NCI-H1048 (cell line): ENCODE measurements around the gene ELL.
"Not testable (repeated sequence)": the region's sequence is repeated elsewhere in the genome, so short reads cannot be mapped to it uniquely, and the experiment has no call there.

Experiments used
- DNase-seq: peaks from one replicate; lab custom pipeline; 2025; lab: John Stamatoyannopoulos, UW

ELL gene

DNA sequence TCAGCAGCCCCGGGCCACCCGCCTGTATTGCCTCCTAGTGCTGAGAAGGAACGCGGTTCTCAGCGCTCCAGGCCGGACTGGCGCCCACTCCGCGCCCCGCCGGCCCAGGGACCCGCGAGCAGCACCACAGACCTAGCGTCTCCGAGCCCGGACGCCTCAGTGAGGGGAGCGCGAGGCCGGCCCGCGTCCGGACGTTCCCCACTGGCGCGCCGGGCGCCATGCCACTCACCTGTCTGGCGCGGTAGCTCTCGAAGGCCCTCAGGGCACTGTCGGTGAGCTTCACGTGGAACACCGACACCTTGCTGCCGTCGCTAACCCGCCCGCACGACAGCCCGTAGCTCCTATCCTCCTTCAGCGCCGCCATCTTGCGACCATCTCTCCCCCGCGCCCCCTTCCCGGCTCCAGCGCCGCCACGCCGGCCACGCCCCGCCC, at the start of gene ELL:
Gene ELL (minus strand): TSS at position 379 of the 432 bp plus-strand sequence. CDS start 15 bp downstream, at position 364.
- DNase-seq, result no peak

DNA sequence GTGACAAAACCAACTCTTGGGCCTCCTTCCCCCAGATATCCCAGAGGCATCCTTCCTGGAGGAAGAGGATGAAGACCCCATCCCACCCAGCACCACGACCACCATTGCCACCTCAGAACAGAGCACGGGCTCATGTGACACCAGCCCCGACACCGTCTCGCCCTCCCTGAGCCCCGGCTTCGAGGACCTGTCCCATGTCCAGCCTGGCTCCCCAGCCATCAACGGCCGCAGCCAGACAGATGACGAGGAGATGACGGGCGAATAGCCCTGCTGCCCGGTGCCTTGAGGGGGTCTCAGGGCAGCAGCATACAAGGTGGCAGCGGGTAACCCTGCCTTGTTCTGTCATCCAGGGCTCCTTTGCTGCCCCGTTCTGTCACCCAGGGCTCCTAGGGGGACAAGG, 46.5 kb upstream of the ELL start:
- no peak for DNase-seq

DNA sequence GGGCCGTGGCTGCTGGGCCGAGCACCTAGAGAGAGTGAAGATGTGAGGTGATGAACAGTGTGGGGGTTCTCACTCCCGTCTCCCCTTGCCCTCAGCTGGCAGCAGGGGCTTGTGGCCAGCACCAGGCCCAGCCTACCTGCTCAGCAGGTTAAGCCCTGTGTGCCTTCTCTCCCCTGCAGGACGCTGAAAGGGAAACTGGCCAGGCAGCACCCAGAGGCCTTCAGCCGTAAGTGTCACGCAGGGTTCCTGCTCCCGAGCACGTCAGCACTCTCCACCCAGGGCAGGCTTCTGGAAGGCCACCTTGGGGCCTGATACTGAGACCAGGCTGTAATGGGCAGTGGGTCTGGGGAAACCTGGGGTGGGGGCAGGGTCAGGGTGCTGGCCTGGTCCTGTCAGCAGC, 45.1 kb upstream of the ELL start:
- no peak for DNase-seq

DNA sequence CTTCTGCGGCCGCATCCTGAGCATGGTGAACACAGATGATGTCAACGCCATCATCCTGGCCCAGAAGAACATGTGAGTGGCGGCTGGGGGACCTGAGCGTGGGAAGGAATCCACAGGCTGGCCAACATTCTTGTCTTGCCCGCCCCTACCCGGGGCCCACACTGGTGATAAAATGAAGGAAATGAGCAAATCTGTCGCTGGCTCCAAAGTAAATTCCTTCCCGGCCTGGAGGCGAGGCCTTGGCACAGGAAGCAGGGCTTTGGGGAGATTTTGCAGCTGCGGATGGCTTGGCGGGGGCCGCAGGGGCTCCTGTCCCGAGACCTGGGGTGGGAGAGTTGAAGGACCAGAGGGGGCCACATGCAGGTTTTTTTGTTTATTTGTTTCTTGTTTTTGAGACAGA, 40.2 kb upstream of the ELL start:
- DNase-seq, result no peak

DNA sequence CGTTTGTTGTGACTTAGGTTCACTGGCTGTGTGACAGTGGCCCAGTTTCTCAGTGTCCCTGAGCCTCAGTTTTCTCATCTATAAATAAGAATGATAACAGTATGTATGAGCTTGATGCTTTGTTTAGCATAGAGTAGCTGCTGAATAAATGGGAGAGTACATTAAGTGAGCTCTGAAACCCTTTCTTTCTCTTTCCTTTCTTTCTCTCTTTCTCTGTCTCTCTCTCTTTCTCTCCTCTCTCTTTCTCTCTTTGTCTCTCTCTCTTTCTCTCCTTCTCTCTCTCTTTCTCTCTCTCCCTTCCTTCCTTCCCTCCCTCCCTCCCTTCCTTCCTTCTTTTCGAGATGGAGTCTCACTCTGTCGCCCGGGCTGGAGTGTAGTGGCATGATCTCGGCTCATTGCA, 37.8 kb upstream of the ELL start:
- no peak for DNase-seq

DNA sequence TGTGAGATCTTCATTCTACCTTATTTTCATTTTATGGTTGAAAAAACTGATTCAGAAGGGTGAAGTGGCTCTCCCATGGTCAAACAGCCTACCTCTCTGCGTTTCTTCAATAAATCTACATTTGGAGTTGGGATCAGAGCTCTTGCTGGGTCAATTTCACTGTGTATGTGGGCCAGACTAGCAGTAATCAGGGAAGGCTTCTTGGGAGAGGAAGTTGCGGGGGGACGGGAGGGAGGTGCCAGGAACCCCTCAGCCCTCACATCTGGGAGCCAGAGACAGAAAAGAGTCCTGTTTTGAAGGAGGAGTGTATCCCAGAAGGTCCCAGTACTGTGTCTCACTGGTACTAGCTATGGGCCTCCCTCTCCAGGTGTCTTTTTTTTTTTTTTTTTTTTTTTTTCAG, 36.7 kb upstream of the ELL start:
- DNase-seq, result no peak

DNA sequence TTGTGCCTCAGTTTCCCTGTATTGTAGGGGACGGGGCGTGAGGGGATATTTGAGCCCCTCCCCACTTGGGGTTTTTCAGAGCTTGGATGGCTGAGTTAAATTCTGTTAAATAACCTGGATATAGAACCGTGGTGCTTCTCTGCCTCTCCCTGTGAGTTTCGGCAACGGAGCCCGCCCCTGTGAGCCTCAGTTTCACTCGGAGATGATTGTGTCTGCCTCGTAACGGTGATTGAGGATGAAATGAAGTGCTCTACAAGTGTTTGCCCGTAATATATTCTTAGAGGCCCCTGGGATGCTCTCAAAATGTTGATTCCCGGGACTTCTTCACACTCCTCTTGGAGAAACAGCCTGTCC, 36.3 kb upstream of the ELL start:
- no peak for DNase-seq

DNA sequence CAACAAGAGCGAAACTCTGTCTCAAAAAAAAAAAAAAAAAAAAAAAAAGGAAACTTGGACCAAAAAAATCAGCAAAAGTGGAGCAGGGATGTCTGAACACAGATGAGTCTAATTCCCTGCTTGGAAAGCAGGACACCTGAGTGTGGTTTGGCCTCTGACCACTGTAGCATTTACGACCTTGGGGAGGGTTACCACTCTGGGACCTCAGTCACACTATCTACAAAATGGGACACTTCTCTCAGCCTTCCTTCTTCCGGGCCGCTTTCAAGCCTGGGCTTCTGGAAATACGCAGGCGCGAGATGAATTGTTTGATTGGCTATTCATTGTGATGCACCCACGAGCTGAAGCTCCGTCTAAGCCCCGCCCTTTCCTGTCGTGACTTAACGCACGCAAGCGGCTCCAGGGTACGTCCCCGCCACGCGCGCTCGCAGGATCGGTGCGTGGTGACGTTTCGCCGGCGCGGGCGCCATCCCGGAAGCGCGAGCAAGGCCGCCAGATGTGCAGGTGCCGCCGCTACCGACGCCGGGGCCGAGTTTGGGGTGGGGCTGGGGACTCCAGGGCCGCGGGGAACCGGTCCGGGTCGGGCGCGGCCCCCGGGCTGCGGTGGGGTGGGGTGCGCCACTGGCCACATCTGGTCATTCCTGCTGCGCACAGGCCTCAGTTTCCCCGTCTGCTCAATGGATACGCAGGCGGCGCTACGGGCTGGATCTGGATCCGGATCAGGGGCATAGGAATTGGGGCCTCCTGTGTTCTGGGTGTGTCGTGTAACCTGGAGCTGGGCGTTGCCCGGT, 35.7 kb upstream of the ELL start, which contains the start of gene KXD1:
Gene KXD1 (plus strand): TSS at position 460 of the 791 bp plus-strand sequence. CDS start 4,187 bp downstream, outside the sequence.
- DNase-seq, result peak; percentile 94

DNA sequence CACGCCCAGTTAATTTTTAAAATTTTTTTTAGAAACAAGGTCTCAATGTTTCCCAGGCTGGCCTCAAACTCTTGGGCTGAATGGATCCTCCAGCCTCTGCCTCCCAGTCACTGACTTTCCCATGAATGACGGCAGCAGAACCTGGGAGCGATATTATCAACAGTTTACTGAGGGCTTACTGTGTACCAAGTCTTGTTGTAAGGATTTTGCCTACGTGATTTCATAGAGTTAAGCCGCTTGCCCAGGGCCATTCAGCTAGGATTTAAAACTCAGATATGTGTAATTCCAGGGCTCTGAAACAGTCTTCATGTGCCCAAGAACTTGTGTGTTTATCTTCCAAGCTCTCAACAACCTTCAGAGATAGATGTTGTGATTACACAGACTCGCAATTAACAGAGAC, 29.8 kb upstream of the ELL start:
- DNase-seq, result no peak

DNA sequence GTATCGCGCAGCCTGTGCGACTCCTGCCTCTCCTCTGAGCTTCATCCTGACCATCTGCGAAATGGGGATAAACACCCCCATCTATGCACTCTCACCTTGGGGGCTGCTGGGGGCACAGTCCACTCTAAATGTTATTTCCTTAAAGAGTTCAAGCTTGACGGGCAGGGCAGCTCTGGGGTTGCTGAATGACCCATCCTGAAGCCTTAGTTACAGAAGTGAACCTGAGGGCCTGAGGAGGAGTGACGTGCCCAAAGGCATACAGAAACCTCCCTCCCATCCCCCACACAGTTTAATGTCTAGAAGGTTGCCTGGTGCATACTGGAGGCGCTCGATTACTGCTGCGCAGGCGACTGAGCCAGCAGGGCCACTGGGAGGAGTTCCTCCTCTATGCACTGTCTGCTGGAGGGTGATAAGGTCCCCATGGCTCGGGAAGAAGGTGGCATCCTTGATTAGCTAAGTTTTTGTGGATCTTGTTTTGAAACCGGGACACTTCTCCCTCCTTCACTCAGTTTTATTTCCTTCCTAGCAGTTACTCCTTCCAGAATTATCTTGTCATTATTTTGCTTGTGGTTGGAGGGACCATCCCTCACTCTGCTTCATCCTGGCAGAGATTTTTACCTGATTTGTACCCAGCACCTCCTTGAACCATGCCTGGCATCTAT, 22.1 kb upstream of the ELL start:
- no peak for DNase-seq

DNA sequence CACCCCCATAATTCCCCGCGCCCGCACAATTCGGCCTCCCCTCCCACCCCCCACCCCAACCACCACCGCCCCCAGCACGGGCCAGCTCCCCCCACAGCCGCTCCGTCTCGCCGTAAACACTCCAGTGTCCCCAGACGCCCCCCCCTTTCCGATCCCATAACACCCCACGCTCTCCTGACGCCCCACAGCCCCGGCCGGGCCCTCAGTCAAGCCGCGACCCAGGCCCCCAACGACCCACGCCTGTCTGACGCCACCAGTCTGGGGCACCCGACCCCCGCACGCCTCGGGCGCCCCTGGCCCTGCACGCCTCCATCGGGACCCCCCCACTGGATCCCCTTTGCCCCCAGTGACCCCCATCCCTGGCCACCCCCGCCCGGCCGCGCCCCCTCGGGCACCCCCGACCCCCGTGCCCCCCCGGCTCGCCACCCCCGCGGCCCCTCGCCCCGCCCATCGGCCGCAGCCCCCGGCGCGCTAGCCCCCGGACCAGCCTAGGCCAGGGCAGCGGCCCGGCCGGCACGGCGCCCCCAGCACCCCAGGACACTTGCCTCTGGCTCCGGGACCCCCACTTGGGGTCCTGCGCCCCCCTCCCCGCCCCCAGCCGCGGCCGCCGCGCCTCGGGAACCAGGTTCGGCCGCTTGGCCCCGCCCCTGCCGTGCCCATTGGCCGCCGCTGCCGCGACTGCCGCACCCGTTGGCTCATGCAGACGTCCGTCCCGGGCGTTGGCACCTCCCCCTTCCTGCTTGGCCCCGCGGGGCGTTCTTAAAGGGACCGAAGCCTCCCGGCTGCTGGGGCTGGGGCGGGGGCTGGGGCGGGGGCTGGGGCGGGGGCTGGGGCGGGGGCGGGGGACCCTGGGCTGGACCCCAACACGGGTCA, 21.3 kb upstream of the ELL start, which contains the start of gene FKBP8:
Gene FKBP8 (minus strand): TSS at position 633 of the 873 bp plus-strand sequence. CDS start 1,603 bp downstream, outside the sequence.
- DNase-seq, result peak; percentile 56

DNA sequence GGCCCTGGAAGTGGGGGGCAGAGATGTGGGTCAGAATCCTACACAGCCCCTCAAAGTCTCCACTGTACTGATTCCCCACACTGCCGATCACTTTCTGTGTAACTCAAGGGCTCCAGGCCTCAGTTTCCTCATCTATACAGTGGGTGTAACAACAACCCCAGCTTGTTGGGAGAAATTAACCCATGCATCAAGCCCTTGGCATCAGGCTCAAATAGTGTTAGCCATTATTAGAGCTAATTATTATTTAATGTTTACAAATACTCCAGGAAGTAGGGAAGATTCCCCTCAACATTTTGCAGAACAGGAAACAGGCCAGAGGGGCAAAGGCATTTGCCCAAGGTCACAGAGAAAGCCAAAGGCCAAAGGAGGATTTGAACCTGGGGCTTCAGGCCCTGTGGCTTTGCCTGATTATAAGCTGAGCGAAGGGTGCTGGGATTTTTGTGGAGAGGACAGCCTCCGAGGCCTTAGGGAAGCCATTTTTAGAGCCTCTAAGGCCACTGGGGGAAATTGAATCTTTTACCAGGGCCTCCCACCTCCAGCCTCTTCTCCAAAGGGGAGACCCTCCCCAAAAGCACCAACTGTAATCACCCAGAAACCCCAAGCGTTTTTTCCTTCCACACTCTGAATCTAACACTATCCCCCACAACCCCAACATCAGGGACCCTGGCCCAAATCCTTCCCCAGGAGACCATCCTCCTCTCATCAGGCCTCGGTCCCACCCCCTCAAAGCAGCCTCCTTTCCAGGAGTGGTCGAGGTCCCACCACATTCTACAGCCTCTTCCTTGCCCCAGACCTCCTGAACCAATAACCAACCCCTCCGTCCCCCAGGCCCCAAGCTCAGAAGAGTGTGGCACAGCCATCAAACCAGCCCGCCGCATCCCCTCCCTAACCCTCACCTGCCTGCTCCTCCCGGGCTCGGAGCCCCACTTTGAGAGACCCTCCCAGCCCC, 20.4 kb upstream of the ELL start:
- no peak for DNase-seq

DNA sequence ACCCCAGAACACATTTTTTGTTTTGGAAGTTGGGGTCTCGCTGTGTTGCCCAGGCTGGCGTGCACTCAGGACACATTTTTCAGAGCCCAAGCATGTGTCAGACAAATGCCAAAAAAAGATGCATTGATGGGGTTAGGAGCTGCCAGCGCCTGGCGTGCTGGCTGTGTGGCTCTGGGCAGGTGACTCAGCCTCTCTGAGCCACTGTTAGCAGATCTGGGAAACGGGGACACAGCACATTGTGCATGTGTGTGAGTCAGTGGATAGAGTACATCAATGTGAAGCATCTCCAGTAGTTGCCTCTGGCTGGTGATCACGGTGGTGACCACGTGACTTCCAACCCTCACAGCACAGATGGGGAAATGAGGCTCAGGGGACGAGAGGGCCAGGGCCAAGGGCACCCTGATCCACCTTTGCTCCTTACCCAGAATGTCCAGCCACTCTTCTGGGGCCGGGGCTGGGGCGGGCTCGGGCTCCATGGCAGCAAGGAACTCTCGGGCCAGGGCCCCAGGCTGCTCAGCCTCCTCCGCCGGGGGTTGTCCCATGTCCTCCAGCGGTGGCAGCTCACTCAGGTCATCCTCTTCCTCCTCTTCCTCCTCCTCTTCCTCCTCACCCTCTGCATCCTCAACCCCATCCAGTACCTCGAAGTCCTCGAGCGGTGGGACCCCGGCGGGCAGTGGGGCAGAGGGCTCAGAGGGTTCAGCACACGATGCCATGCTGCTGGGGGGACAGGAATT, 19.6 kb upstream of the ELL start:
- no peak for DNase-seq

DNA sequence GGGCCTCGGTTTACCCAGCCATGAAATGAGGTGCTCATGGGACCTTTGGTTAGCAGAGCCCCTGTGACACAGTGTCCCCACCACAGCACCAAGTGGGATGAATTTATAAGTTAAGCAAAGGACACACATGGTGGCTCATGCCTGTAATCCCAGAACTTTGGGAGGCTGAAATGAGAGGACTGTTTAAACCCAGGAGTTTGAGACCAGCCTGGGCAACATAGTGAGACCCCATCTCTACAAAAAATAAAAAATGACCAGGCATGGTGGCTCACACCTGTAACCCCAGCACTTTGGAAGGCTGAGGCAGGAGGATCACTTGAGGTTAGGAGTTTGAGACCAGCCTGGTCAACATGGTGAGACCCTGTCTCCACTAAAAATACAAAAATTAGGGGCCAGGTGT, 18.3 kb upstream of the ELL start:
- DNase-seq, result not testable (repeated sequence)

DNA sequence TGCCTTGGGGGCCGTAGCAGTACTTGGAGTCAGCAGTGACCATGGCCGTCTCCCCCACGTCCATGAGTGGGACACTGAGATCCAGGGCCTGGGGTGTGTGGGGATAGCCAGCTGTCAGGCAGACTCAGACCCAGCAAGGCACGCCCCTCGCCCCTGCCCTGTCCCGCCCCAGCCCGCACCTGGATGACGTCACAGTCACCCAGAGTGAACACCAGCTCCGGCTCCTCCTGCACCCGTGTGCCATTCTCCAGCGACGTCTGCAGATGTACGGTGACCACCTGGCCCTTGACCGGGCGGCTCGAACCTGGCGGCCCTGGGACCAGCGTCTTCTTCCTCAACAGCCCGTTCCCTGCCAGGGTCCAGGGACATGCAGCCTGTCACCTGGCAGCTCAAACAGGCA, 17.5 kb upstream of the ELL start:
- DNase-seq, result no peak

DNA sequence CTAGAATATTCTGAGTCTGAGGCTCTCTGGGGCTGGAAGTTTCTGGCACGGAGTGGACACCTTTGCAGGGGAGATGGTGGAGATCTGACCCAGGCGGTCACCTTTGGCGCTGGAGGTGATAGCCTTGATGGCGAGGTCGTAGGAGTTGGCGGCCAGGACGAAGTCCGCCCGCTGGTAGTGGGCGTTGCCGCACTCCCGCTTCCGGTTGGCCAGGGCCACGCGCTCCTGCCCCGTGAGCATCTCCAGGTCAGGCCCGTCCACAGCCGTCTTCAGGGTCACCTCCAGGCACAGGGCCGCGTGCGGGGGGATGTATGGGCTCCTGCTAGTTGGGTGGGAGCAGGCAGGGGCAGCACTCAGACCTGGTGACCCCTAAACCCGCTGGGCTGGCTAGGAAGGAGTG, 16.2 kb upstream of the ELL start:
- DNase-seq, result no peak

DNA sequence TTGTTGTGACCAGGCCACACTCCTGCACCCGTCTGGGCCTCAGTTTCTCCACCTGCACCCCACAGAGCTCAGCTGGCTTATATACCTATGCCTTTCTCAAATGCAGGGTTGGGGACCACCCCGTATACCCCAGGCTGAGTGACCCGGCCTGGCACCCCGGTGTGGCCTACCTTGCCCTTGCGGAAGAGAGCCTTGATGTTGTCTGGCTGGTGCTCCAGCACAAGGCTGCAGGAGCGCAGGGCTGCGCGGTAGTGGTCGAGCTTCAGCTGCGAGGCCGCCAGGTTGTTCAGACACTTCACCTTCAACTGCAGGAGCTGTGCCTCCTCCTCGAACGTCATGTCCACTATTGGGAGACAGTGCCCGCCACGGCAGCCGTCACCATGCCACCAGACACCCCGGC, 15.6 kb upstream of the ELL start:
- no peak for DNase-seq

DNA sequence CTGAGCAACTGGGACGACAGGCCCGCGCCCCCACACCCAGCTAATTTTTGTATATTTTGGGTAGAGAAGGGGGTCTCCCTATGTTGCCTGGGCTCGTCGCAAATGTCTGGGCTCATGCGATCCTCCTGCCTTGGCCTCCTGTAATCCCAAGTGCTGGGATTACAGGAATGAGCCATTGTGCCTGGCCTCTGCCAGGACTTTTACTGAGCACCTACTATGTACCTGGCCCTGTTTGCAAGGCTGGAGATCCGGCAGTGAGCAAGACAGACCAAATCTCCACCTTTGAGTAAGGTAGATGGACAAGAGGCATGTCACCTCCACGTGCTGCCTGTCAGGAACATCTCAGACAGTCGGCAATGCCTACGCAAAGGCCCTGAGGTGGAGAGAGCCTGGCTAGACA, 14.6 kb upstream of the ELL start:
- DNase-seq, result no peak

DNA sequence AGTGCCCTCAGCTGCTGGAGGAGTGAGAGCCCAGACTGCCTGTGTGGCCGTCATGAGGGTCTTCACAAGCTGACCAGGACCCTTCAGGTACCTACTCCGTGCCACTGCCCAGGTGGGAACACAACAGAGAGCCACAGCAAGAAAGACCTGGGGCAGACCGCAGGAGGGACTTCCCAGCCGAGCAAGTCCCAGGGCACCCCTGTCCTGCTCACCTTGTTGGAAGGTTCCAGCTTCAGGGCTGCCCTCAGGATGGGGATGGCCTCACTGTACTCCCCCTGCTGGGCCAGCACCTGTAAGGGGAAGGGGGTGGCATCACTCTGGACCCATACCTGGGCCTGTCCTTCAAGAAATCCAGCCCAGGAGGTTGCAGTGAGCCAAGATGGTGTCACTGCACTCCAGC, 11.2 kb upstream of the ELL start:
- DNase-seq, result no peak

DNA sequence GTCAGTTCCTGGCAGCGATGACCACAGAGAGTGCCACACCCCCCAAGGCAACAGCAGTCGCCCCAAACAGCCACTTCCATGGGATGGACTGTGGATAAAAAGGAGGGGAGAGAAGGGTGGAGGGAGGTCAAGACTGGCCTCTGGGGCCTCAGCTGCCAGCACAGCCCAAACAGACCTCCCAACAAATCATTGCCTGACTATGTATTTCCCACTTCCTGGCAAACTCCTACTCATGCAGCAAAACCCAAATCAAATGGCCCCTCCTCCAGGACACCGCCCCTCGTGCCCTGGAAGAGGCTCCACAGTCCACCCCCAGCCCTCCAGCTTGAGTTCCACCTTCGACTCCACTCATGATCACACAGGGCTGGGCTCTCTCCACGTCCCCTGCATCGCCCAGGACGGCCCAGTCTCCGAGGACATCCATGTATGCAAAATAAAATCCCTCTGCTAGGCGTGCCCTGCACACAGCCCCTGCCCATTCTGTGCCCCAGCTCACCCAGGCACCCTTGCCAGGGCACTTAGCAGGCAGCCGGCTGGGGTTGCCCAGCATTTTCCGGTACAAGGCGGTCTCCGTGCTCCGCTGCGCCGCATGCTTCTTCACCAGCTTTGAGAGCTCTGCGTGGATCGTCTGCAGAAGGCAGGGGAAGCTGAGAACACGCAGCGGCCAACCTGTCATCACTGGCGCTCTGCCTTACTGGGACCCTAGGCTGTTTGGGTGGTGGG, 10.5 kb upstream of the ELL start:
- no peak for DNase-seq
